ENCODE data around the gene PPP1R12B. TPM values are rescaled to one million over a fixed set of nuclear protein-coding genes. Genes with fewer than 3 reads are reported as not detected.

Gene PPP1R12B
- total and polyA plus RNA-seq, 4 donors = 4.0 to 31.6 (median 9.7) TPM

GRCh38 chr1:202639500-202639899, 291.0 kb downstream of the PPP1R12B start:
- TF ChIP-seq FOXA1 (IDR thresholded peaks at IDR 0.05) = no peak
- TF ChIP-seq TAF1 (conservative IDR thresholded peaks at IDR 0.05) = no peak
- TF ChIP-seq ATF3 (IDR thresholded peaks at IDR 0.05) = no peak
- no peak for TF ChIP-seq MAX (IDR thresholded peaks at IDR 0.05)
- Histone ChIP-seq H3K27ac (ENCODE audit: low read depth in 1 of 2, low read length in 2 of 2) (no peak overlapping the region), H3K36me3 (ENCODE audit: control insufficient read depth in 4 of 4, insufficient read depth in 3 of 4, low read depth in 1 of 4, low read length in 3 of 4) (no peaks in the 10 kb centered on the region), H3K9ac (ENCODE audit: low read depth in 1 of 2, low read length in 2 of 2) (no peak overlapping the region), H3K4me3 (ENCODE audit: low read depth in 1 of 3, low read length in 3 of 3) (no peak overlapping the region), H3K9me3 (ENCODE audit: control insufficient read depth in 4 of 4, low read length in 3 of 4) (no peaks in the 10 kb centered on the region), H3K4me1 (ENCODE audit: control insufficient read depth in 4 of 4, insufficient read depth in 4 of 4, low read length in 3 of 4) (peaks cover 7 to 17% (median 11%) of the 10 kb centered on the region in 4 donors), H3K27me3 (ENCODE audit: control insufficient read depth in 4 of 4, insufficient read depth in 4 of 4, low read length in 3 of 4) (peaks cover 0 to 14% (median 7%) of the 10 kb centered on the region in 4 donors)
- 78% methylated on average over 9 of the region's 9 CpGs for WGBS
- no peak for DNase-seq (ENCODE audit: low spot score)

- no peak for DNase-seq (ENCODE audit: low spot score)
- Histone ChIP-seq H3K4me1 (ENCODE audit: control insufficient read depth in 4 of 4, insufficient read depth in 4 of 4, low read length in 3 of 4) (peaks cover 7 to 17% (median 11%) of the 10 kb centered on the region in 4 donors), H3K9ac (ENCODE audit: low read depth in 1 of 2, low read length in 2 of 2) (no peak overlapping the region), H3K27me3 (ENCODE audit: control insufficient read depth in 4 of 4, insufficient read depth in 4 of 4, low read length in 3 of 4) (peaks cover 0 to 16% (median 7%) of the 10 kb centered on the region in 4 donors), H3K27ac (ENCODE audit: low read depth in 1 of 2, low read length in 2 of 2) (no peak overlapping the region), H3K9me3 (ENCODE audit: control insufficient read depth in 4 of 4, low read length in 3 of 4) (no peaks in the 10 kb centered on the region), H3K4me3 (ENCODE audit: low read depth in 1 of 3, low read length in 3 of 3) (peak overlapping the region in 1 of 3 donors; percentile 41), H3K36me3 (ENCODE audit: control insufficient read depth in 4 of 4, insufficient read depth in 3 of 4, low read depth in 1 of 4, low read length in 3 of 4) (no peaks in the 10 kb centered on the region)
- TF ChIP-seq NR2F2 (IDR thresholded peaks at IDR 0.05) = no peak
- TF ChIP-seq HNF4G (IDR thresholded peaks at IDR 0.05) = no peak
- TF ChIP-seq FOXA1 (IDR thresholded peaks at IDR 0.05) = no peak
- no peak for TF ChIP-seq ATF3 (IDR thresholded peaks at IDR 0.05)
- no peak for TF ChIP-seq MAX (IDR thresholded peaks at IDR 0.05)
- TF ChIP-seq YY1 (IDR thresholded peaks at IDR 0.05) = no peak
- TF ChIP-seq RXRA (IDR thresholded peaks at IDR 0.05) = no peak
- TF ChIP-seq ZBTB33 (IDR thresholded peaks at IDR 0.05) = no peak
- no peak for TF ChIP-seq TAF1 (conservative IDR thresholded peaks at IDR 0.05)
- no peak for TF ChIP-seq REST (IDR thresholded peaks at IDR 0.05)
- WGBS = 25% methylated on average over 20 of the region's 20 CpGs
These were observed 293.7 kb downstream of the PPP1R12B start for GRCh38 chr1:202642212-202642611.

Small RNA genes lying within 50 kb of the gene (small RNA-seq; reads per million reads assigned to genes)
- gene AC099336.2 (not detected), gene RF00156 (not detected), gene RNU6-89P (not detected)

Other genes starting within 250 kb of the PPP1R12B start
- under 1 TPM in 1 of 2 donors, not detected in 1; under 0.01 TPM for gene GPR37L1, start 225.8 kb upstream of the PPP1R12B start, total RNA-seq
- gene GPR37L1, start 225.8 kb upstream of the PPP1R12B start, polyA plus RNA-seq = under 1 TPM; 0.02 to 0.04 TPM
- gene ARL8A, start 204.0 kb upstream of the PPP1R12B start, total RNA-seq = 10 to 100 TPM in 1 of 2 donors, 1 to 10 TPM in 1; 8.4 to 21.8 TPM
- gene ARL8A, start 204.0 kb upstream of the PPP1R12B start, polyA plus RNA-seq = 10 to 100 TPM; 18.5 to 25.7 TPM
- gene PTPN7, start 188.1 kb upstream of the PPP1R12B start, total RNA-seq = 1 to 10 TPM; 1.8 to 7.0 TPM
- gene PTPN7, start 188.1 kb upstream of the PPP1R12B start, polyA plus RNA-seq = 1 to 10 TPM in 1 of 2 donors, under 1 TPM in 1; 0.75 to 1.5 TPM
- 1 to 10 TPM in 1 of 2 donors, under 1 TPM in 1; 0.05 to 1.2 TPM for gene LGR6, start 154.9 kb upstream of the PPP1R12B start, total RNA-seq
- under 1 TPM; 0.63 to 0.86 TPM for gene LGR6, start 154.9 kb upstream of the PPP1R12B start, polyA plus RNA-seq
- 10 to 100 TPM in 1 of 2 donors, 1 to 10 TPM in 1; 1.1 to 35.0 TPM for gene UBE2T, start 6.8 kb upstream of the PPP1R12B start, total RNA-seq
- 1 to 10 TPM; 3.1 to 4.2 TPM for gene UBE2T, start 6.8 kb upstream of the PPP1R12B start, polyA plus RNA-seq

Data from liver (tissue), 10 donors.